Sigmoid colon (tissue), 4 donors: ENCODE measurements around the gene ZFYVE28.
"Not testable (repeated sequence)": the region's sequence is repeated elsewhere in the genome, so short reads cannot be mapped to it uniquely, and the experiment has no call there.

Experiments used
- EP300 ChIP-seq, 4 donors: sonication (generic); formaldehyde crosslinking; IDR thresholded peaks; one replicate each; pipeline ENCODE4 v1.6.1; 2017; ENCODE audit warnings: antibody characterized with exemption in 4 of 4
- POLR2A ChIP-seq, 2 donors: fragments of 450-650 bp; IDR thresholded peaks; one replicate each; pipeline ENCODE4 v1.6.1; 2016; ENCODE audit warnings: antibody characterized with exemption in 2 of 2, mild to moderate bottlenecking in 2 of 2, moderate library complexity in 2 of 2
- TF ChIP-seq, protein P1 (sequence below), 4 experiments: fragments of 450-650 bp in 3 of 4; fragments of 200-600 bp in 1 of 4; IDR thresholded peaks; one replicate each; pipeline ENCODE4 v1.5.1; 2016 to 2019; ENCODE audit warnings: antibody characterized with exemption in 4 of 4, mild to moderate bottlenecking in 3 of 4, moderate library complexity in 2 of 4

DNA sequence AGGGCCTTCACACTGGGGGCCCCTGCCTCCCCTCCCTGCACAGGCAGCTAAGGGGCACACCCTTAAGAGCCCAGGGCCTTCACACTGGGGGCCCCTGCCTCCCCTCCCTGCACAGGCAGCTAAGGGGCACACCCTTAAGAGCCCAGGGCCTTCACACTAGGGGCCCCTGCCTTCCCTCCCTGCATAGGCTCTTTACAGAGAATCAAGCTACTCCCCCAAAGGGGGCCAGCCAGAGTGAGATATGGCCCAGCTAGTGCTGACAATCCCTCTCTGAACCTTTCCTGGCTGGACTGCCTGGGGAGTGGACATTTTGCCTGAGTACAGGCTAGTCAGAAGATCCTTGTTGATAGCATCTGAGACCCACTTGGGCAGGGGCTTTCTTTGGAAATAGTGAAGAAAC lies 47.1 kb upstream of the ZFYVE28 start:
- not testable (repeated sequence) for TF ChIP-seq POLR2A, EP300 (IDR thresholded peaks at IDR 0.05)
- TF ChIP-seq, protein P1, sequence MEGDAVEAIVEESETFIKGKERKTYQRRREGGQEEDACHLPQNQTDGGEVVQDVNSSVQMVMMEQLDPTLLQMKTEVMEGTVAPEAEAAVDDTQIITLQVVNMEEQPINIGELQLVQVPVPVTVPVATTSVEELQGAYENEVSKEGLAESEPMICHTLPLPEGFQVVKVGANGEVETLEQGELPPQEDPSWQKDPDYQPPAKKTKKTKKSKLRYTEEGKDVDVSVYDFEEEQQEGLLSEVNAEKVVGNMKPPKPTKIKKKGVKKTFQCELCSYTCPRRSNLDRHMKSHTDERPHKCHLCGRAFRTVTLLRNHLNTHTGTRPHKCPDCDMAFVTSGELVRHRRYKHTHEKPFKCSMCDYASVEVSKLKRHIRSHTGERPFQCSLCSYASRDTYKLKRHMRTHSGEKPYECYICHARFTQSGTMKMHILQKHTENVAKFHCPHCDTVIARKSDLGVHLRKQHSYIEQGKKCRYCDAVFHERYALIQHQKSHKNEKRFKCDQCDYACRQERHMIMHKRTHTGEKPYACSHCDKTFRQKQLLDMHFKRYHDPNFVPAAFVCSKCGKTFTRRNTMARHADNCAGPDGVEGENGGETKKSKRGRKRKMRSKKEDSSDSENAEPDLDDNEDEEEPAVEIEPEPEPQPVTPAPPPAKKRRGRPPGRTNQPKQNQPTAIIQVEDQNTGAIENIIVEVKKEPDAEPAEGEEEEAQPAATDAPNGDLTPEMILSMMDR (IDR thresholded peaks at IDR 0.05), result not testable (repeated sequence)
